Choroid plexus epithelial cell (primary cell): Measurements from ENCODE around the gene IKZF4.
A peak's percentile ranks its signal among the peaks of the same experiment; 100 is the strongest.

Experiments used
- DNase-seq: peaks from one replicate; pipeline ENCODE4 v3.0.0-alpha.2; 2010; ENCODE audit warnings: low read depth
- H3K4me3 ChIP-seq: 2 replicates; pipeline ENCODE4 v1.5.1; 2011; ENCODE audit warnings: low read depth, mild to moderate bottlenecking, control low read depth, low read length, moderate library complexity
- CTCF ChIP-seq: conservative IDR thresholded peaks from 2 replicates; pipeline ENCODE4 v1.5.1; 2011; ENCODE audit warnings: low read depth, mild to moderate bottlenecking, control low read depth, inconsistent platforms, low read length, moderate library complexity

IKZF4 gene

GRCh38 chr12:56014205-56014604, 6.6 kb upstream of the IKZF4 start:
- no peak for TF ChIP-seq CTCF
- no peak overlapping the region for H3K4me3 ChIP-seq
- DNase-seq: peak; percentile 15

- no peak for DNase-seq
- TF ChIP-seq CTCF: no peak
- H3K4me3 ChIP-seq: no peak overlapping the region
Observed at GRCh38 chr12:56017181-56017580, 3.7 kb upstream of the IKZF4 start.

GRCh38 chr12:56018356-56018755, 2.5 kb upstream of the IKZF4 start:
- TF ChIP-seq CTCF: no peak
- DNase-seq: no peak
- H3K4me3 ChIP-seq: no peak overlapping the region

- peak; percentile 8 for TF ChIP-seq CTCF
- DNase-seq: peak; percentile 17
- H3K4me3 ChIP-seq: peak overlapping the region; percentile 47
Observed at GRCh38 chr12:56021889-56022497, 1.1 kb downstream of the IKZF4 start.

GRCh38 chr12:56028511-56029165, 7.8 kb downstream of the IKZF4 start:
- no peak for DNase-seq
- no peak overlapping the region for H3K4me3 ChIP-seq
- TF ChIP-seq CTCF: no peak

- TF ChIP-seq CTCF: no peak
- no peak for DNase-seq
- H3K4me3 ChIP-seq: no peak overlapping the region
Observed at GRCh38 chr12:56029166-56029519, 8.3 kb downstream of the IKZF4 start.
